K562 (cell line): Measurements from ENCODE around the gene CFAP300. TPM values are rescaled to one million over a fixed set of nuclear protein-coding genes. Genes with fewer than 3 reads are reported as not detected.

Experiments used
- EHMT2 ChIP-seq: fragments of 450-650 bp; IDR thresholded peaks from 2 replicates; pipeline ENCODE4 v1.6.1; 2018; ENCODE audit warnings: antibody characterized with exemption
- SMARCC2 ChIP-seq: fragments of 450-650 bp; IDR thresholded peaks from 2 replicates; pipeline ENCODE4 v1.6.1; 2017; ENCODE audit warnings: antibody characterized with exemption, moderate library complexity, mild to moderate bottlenecking, low read depth
- SRSF7 ChIP-seq: fragments of 200-400 bp; formaldehyde crosslinking; optimal IDR thresholded peaks from 2 replicates; pipeline ENCODE3; 2017; ENCODE audit warnings: mild to moderate bottlenecking, low read depth, low read length
- polyA plus RNA-seq, 8 experiments: library from polyadenylated mRNA; depleted of rRNA in 4 of 8; stranded (reverse) in 5 of 8; unstranded in 3 of 8; fragments of >200 nt; fragmentation: Nextera tagmentation in 2 of 8; fragmentation: Illumina TruSeq in 1 of 8; extraction: Ambion mirVana in 2 of 8; extraction: Trizol in 1 of 8; gene quantifications; 2 replicates each; pipeline versions ENCODE4 v1.2.1 to v1.2.3, GENCODE V29; 2011 to 2014; ENCODE audit warnings: inconsistent platforms in 1 of 8, missing spikeins in 1 of 8
- total RNA-seq, 7 experiments: library from RNA; depleted of rRNA in 6 of 7; stranded (reverse); fragments of >200 nt in 6 of 7; fragmentation: Illumina TruSeq in 2 of 7; extraction: Trizol in 2 of 7; gene quantifications; 2 replicates each; pipeline versions ENCODE4 v1.2.1 to v1.2.3, GENCODE V29; 2011 to 2021; ENCODE audit warnings: low replicate concordance in 1 of 7
- TF ChIP-seq, protein P1 (sequence below): fragments of 200-600 bp; sonication (generic); IDR thresholded peaks from one replicate; pipeline ENCODE4 v1.6.1; 2012; ENCODE audit warnings: mild to moderate bottlenecking, low read depth, low read length, inconsistent platforms
- TF ChIP-seq, protein P2 (sequence below): fragments of 250-450 bp; sonication (Bioruptor Pico); IDR thresholded peaks from 2 replicates; pipeline ENCODE4 v1.5.0; 2022; ENCODE audit warnings: mild to moderate bottlenecking
- TF ChIP-seq, protein P3 (sequence below), 3 experiments: IDR thresholded peaks in 2 of 3; conservative IDR thresholded peaks in 1 of 3; 2 replicates each; pipeline ENCODE4 v1.5.1; 2011 to 2012; ENCODE audit warnings: low read length in 3 of 3, mild to moderate bottlenecking in 3 of 3, control low read depth in 2 of 3, improper control_type of control experiment in 1 of 3, inconsistent platforms in 1 of 3, low read depth in 1 of 3, mixed read lengths in 1 of 3, moderate library complexity in 1 of 3; ENCODE audit not compliant: insufficient read depth in 2 of 3

Gene CFAP300
- total and polyA plus RNA-seq, 9 of the 15 experiments (the other 6 are each of a cell fraction or from before 2014, with no cell fraction given) = not detected

DNA sequence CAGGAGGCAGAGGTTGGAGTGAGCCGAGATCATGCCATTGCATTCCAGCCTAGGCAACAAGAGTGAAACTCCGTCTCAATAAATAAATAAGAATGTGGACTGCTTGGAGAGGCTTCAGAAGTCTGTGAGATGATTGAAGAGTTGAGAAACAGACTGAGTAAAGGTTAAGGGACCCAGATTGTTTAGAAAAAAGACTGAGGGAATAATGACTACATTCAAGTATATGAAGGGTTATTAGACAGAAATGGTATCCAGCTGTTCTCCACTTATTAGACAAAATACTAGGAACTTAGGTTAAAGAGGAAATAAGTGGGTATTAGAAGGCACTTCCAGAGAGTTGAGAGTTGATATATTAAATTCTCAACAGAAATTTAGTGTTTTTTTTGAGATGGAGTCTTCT lies 52.5 kb downstream of the CFAP300 start (continued):
- TF ChIP-seq, protein P1, sequence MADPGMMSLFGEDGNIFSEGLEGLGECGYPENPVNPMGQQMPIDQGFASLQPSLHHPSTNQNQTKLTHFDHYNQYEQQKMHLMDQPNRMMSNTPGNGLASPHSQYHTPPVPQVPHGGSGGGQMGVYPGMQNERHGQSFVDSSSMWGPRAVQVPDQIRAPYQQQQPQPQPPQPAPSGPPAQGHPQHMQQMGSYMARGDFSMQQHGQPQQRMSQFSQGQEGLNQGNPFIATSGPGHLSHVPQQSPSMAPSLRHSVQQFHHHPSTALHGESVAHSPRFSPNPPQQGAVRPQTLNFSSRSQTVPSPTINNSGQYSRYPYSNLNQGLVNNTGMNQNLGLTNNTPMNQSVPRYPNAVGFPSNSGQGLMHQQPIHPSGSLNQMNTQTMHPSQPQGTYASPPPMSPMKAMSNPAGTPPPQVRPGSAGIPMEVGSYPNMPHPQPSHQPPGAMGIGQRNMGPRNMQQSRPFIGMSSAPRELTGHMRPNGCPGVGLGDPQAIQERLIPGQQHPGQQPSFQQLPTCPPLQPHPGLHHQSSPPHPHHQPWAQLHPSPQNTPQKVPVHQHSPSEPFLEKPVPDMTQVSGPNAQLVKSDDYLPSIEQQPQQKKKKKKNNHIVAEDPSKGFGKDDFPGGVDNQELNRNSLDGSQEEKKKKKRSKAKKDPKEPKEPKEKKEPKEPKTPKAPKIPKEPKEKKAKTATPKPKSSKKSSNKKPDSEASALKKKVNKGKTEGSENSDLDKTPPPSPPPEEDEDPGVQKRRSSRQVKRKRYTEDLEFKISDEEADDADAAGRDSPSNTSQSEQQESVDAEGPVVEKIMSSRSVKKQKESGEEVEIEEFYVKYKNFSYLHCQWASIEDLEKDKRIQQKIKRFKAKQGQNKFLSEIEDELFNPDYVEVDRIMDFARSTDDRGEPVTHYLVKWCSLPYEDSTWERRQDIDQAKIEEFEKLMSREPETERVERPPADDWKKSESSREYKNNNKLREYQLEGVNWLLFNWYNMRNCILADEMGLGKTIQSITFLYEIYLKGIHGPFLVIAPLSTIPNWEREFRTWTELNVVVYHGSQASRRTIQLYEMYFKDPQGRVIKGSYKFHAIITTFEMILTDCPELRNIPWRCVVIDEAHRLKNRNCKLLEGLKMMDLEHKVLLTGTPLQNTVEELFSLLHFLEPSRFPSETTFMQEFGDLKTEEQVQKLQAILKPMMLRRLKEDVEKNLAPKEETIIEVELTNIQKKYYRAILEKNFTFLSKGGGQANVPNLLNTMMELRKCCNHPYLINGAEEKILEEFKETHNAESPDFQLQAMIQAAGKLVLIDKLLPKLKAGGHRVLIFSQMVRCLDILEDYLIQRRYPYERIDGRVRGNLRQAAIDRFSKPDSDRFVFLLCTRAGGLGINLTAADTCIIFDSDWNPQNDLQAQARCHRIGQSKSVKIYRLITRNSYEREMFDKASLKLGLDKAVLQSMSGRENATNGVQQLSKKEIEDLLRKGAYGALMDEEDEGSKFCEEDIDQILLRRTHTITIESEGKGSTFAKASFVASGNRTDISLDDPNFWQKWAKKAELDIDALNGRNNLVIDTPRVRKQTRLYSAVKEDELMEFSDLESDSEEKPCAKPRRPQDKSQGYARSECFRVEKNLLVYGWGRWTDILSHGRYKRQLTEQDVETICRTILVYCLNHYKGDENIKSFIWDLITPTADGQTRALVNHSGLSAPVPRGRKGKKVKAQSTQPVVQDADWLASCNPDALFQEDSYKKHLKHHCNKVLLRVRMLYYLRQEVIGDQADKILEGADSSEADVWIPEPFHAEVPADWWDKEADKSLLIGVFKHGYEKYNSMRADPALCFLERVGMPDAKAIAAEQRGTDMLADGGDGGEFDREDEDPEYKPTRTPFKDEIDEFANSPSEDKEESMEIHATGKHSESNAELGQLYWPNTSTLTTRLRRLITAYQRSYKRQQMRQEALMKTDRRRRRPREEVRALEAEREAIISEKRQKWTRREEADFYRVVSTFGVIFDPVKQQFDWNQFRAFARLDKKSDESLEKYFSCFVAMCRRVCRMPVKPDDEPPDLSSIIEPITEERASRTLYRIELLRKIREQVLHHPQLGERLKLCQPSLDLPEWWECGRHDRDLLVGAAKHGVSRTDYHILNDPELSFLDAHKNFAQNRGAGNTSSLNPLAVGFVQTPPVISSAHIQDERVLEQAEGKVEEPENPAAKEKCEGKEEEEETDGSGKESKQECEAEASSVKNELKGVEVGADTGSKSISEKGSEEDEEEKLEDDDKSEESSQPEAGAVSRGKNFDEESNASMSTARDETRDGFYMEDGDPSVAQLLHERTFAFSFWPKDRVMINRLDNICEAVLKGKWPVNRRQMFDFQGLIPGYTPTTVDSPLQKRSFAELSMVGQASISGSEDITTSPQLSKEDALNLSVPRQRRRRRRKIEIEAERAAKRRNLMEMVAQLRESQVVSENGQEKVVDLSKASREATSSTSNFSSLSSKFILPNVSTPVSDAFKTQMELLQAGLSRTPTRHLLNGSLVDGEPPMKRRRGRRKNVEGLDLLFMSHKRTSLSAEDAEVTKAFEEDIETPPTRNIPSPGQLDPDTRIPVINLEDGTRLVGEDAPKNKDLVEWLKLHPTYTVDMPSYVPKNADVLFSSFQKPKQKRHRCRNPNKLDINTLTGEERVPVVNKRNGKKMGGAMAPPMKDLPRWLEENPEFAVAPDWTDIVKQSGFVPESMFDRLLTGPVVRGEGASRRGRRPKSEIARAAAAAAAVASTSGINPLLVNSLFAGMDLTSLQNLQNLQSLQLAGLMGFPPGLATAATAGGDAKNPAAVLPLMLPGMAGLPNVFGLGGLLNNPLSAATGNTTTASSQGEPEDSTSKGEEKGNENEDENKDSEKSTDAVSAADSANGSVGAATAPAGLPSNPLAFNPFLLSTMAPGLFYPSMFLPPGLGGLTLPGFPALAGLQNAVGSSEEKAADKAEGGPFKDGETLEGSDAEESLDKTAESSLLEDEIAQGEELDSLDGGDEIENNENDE = no peak
- TF ChIP-seq SRSF7 (no peak), EHMT2 (no peak), SMARCC2 (no peak)
- TF ChIP-seq, protein P2, sequence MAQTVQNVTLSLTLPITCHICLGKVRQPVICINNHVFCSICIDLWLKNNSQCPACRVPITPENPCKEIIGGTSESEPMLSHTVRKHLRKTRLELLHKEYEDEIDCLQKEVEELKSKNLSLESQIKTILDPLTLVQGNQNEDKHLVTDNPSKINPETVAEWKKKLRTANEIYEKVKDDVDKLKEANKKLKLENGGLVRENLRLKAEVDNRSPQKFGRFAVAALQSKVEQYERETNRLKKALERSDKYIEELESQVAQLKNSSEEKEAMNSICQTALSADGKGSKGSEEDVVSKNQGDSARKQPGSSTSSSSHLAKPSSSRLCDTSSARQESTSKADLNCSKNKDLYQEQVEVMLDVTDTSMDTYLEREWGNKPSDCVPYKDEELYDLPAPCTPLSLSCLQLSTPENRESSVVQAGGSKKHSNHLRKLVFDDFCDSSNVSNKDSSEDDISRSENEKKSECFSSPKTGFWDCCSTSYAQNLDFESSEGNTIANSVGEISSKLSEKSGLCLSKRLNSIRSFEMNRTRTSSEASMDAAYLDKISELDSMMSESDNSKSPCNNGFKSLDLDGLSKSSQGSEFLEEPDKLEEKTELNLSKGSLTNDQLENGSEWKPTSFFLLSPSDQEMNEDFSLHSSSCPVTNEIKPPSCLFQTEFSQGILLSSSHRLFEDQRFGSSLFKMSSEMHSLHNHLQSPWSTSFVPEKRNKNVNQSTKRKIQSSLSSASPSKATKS (CRISPR knock-in tag) = no peak
- TF ChIP-seq, protein P3, sequence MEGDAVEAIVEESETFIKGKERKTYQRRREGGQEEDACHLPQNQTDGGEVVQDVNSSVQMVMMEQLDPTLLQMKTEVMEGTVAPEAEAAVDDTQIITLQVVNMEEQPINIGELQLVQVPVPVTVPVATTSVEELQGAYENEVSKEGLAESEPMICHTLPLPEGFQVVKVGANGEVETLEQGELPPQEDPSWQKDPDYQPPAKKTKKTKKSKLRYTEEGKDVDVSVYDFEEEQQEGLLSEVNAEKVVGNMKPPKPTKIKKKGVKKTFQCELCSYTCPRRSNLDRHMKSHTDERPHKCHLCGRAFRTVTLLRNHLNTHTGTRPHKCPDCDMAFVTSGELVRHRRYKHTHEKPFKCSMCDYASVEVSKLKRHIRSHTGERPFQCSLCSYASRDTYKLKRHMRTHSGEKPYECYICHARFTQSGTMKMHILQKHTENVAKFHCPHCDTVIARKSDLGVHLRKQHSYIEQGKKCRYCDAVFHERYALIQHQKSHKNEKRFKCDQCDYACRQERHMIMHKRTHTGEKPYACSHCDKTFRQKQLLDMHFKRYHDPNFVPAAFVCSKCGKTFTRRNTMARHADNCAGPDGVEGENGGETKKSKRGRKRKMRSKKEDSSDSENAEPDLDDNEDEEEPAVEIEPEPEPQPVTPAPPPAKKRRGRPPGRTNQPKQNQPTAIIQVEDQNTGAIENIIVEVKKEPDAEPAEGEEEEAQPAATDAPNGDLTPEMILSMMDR (IDR thresholded peaks at IDR 0.05 in 2 of 3, conservative IDR thresholded peaks at IDR 0.05 in 1 of 3; ENCODE audit: insufficient read depth in 2 of 3, low read depth in 1 of 3, low read length in 3 of 3) = no peak
